Stimulated activated CD4-positive, alpha-beta T cell treated with anti-CD3 and anti-CD28 coated beads, Interleukin-4, amount 100 ng/mL, for 24 hours (primary cell): Measurements from ENCODE around the gene TOMM7.
"Not testable (repeated sequence)": the region's sequence is repeated elsewhere in the genome, so short reads cannot be mapped to it uniquely, and the experiment has no call there.

Experiments
- DNase-seq: peaks from one replicate; pipeline ENCODE4 v3.0.0-alpha.2; 2020

Gene TOMM7

DNA sequence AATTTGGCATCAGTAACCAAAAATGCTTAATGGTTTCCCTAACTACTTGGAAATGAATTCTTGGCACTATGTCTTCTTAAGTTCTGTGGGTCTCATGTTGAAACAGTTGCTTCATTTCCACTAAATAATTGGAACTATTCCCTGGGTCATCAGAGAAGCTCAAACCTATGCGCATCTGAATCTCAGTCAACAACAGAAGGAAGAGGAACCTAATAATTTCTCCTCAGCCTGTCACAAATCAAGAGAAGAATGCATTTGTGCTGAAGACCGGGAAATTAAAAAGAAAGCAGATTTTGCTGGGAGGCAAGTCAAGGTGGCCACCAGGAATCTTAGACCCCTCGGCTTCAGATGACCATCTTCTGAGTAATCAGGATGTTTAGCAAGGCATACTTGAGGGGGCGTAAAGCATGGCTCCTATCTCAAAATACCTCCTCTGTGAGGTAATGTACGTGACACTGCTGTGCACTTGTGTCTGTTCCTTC, 41.4 kb downstream of the TOMM7 start:
- no peak for DNase-seq

GRCh38 chr7:22779730-22780323, 42.8 kb downstream of the TOMM7 start:
- DNase-seq, result not testable (repeated sequence)

DNA sequence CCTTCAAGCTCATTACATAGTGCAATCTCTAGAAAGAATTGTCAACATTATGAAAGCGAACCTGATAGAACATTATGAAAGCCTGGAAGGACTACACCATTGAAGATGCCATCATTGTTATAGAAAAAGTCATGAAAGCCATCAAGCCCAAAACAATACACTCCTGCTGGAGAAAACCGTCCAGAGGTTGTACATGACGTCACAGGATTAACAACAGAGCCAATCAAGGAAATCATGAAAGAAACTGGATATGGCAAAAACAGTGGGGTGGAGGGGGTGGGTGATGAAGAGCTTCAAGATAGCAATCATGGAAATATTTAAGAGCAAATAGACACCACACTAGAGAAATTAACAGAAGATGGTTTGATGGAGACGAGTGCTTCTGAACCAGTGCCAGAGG, 45.7 kb downstream of the TOMM7 start:
- DNase-seq, result no peak

- no peak for DNase-seq
These were observed 49.8 kb downstream of the TOMM7 start for GRCh38 chr7:22772885-22773284.

DNA sequence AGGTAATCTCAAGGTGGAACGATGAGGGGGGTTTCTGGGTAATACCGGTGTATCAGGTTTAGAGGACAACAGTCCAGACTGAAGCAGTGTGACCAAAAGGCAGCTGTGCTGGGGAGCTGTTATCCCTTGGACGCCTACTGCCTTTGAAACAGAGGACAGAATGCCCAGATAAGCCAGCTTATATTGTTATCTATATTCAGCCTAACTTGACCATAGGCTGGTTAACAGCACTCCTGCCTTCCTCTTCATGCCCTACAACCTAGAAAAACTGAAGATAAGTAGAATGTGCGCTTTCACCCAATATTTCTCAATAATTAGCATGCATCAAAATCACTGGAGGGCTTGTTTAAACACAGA, 50.8 kb downstream of the TOMM7 start:
- DNase-seq, result no peak

GRCh38 chr7:22771194-22771871, 51.3 kb downstream of the TOMM7 start:
- no peak for DNase-seq

DNA sequence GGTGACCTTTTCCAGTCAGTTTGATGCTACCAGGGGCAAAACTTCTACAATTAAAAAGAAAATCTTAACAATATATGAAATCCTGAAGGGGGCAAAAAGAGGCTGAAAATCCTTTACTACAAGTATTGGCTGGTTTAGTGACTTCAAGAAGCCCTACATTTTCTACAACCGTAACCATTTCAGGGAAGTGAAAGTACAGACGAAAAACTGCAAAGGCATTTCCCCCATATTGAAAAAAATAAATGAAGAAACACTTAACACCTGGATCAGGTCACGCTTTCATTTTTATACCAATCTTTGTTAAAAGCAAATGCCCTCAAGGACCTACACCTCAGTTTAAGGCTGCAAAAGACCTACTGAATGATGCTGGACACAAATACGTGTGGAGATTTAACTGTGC, 57.0 kb downstream of the TOMM7 start:
- no peak for DNase-seq
